Muscle of back (tissue), 11 donors: ENCODE results near the gene PALLD. TPM values are rescaled to one million over a fixed set of nuclear protein-coding genes. Genes with fewer than 3 reads are reported as not detected.

Experiments
- DNase-seq, 3 donors: peaks; one replicate each; pipeline versions ENCODE4 v3.0.0 to v3.0.0-alpha.2; 2013
- polyA plus RNA-seq, 10 donors: library from polyadenylated mRNA; unstranded; fragments of 120-200 nt; gene quantifications; one replicate each; pipeline ENCODE4 v1.2.1, GENCODE V29; 2013; ENCODE audit not compliant: insufficient read length in 10 of 10

The PALLD gene
- polyA plus RNA-seq, 10 donors, result 130 to 201 (median 147) TPM

GRCh38 chr4:168522829-168523489 is 26.1 kb downstream of the PALLD start:
- DNase-seq, result no peak

GRCh38 chr4:168524006-168524405 is 27.2 kb downstream of the PALLD start:
- no peak for DNase-seq

- no peak for DNase-seq
Observed at GRCh38 chr4:168524897-168525296, 28.0 kb downstream of the PALLD start.

- no peak for DNase-seq
Observed at GRCh38 chr4:168527560-168527959, 30.7 kb downstream of the PALLD start.

- peak in 1 of 3 donors; percentile 71 for DNase-seq
Observed at GRCh38 chr4:168528131-168528949, 31.5 kb downstream of the PALLD start.

GRCh38 chr4:168529257-168529656 is 32.4 kb downstream of the PALLD start:
- no peak for DNase-seq

- DNase-seq, result no peak
Observed at GRCh38 chr4:168531305-168531704, 34.5 kb downstream of the PALLD start.

GRCh38 chr4:168534535-168534934 is 37.7 kb downstream of the PALLD start:
- no peak for DNase-seq

- no peak for DNase-seq
Observed at GRCh38 chr4:168535689-168536088, 38.8 kb downstream of the PALLD start.

- no peak for DNase-seq
Observed at GRCh38 chr4:168536448-168536847, 39.6 kb downstream of the PALLD start.

GRCh38 chr4:168537086-168537485 is 40.2 kb downstream of the PALLD start:
- no peak for DNase-seq

GRCh38 chr4:168537571-168537970 is 40.7 kb downstream of the PALLD start:
- DNase-seq, result peak in 2 of 3 donors; percentile 38 to 57

- DNase-seq, result no peak
Observed at GRCh38 chr4:168538632-168539031, 41.8 kb downstream of the PALLD start.

GRCh38 chr4:168540086-168540485 is 43.2 kb downstream of the PALLD start:
- DNase-seq, result peak; percentile 34 to 73 (median 57)

GRCh38 chr4:168540503-168541265 is 43.8 kb downstream of the PALLD start:
- DNase-seq, result no peak

- no peak for DNase-seq
Observed at GRCh38 chr4:168541266-168541953, 44.6 kb downstream of the PALLD start.

- DNase-seq, result no peak
Observed at GRCh38 chr4:168549143-168549542, 52.3 kb downstream of the PALLD start.

- DNase-seq, result peak in 2 of 3 donors; percentile 43 to 55
Observed at GRCh38 chr4:168550064-168550766, 53.4 kb downstream of the PALLD start.

GRCh38 chr4:168551211-168551610 is 54.4 kb downstream of the PALLD start:
- DNase-seq, result peak in 1 of 3 donors; percentile 70

- no peak for DNase-seq
Observed at GRCh38 chr4:168551945-168552695, 55.3 kb downstream of the PALLD start.
